Mucosa of descending colon (tissue), 3 donors: ENCODE measurements around the gene POU2AF2. TPM values are rescaled to one million over a fixed set of nuclear protein-coding genes. Genes with fewer than 3 reads are reported as not detected.
"Not testable (repeated sequence)": the region's sequence is repeated elsewhere in the genome, so short reads cannot be mapped to it uniquely, and the experiment has no call there.

Source experiments
- ATAC-seq: fragments of 200-7000 bp; cut with Tn5 transposase; one replicate; pipeline ENCODE4 v1.9.1; 2020; ENCODE audit warnings: mild to moderate bottlenecking, moderate library complexity
- DNase-seq, 3 donors: peaks; one replicate each; pipeline ENCODE4 v3.0.0-alpha.2; 2020
- H3K36me3 ChIP-seq: fragments of 200-600 bp; one replicate; pipeline ENCODE4 v1.8.0; 2021; ENCODE audit warnings: low read depth, mild to moderate bottlenecking
- H3K4me1 ChIP-seq: fragments of 200-600 bp; one replicate; pipeline ENCODE4 v1.8.0; 2021; ENCODE audit warnings: low read depth, mild to moderate bottlenecking
- H3K4me3 ChIP-seq: fragments of 200-600 bp; one replicate; pipeline ENCODE4 v1.8.0; 2021; ENCODE audit warnings: mild to moderate bottlenecking
- H3K9me3 ChIP-seq: fragments of 200-600 bp; one replicate; pipeline ENCODE4 v1.8.0; 2021; ENCODE audit warnings: mild to moderate bottlenecking
- CTCF ChIP-seq: fragments of 200-600 bp; IDR thresholded peaks from one replicate; pipeline ENCODE4 v1.8.0; 2022; ENCODE audit warnings: antibody characterized with exemption, mild to moderate bottlenecking
- intact Hi-C, 2 donors: fragments of 100-400 bp; cut with DNase I in 1 of 2; cut with micrococcal nuclease in 1 of 2; formaldehyde crosslinking; loops; one replicate each; pipeline versions ENCODE4 v1.11.0 to v1.11.1; 2022; cut with DNase I, micrococcal nuclease
- total RNA-seq, 3 donors: library from RNA; stranded (reverse); fragmentation: NEBNext Ultra II Directional in 2 of 3; extraction: Animal tissue kit (Norgen Biotek cat#: 25700) in 2 of 3; gene quantifications; one replicate each; pipeline versions ENCODE4 v1.2.1 to v1.2.4, GENCODE V29; 2021 to 2023
- donor health status: DM: no; HTN: no; CAD: no; lungs with moderate emphysema.
- donor health status: DM: no; HTN: no; CAD: no.
- donor health status: DM: no; HTN: yes; CAD: no.

Gene POU2AF2
- total RNA-seq, 3 donors from 2014 or later = 1.0 to 2.1 (median 2.1) TPM

GRCh38 chr11:111259896-111260295 is 14.4 kb downstream of the POU2AF2 start:
- Histone ChIP-seq H3K4me1 (no peaks in the 10 kb centered on the region), H3K4me3 (no peak overlapping the region), H3K36me3 (no peaks in the 10 kb centered on the region), H3K9me3 (no peaks in the 10 kb centered on the region)
- intact Hi-C loops = no loop called here
- ATAC-seq (no peak), DNase-seq (no peak)
- TF ChIP-seq CTCF = no peak

GRCh38 chr11:111260811-111261210 is 15.3 kb downstream of the POU2AF2 start:
- DNase-seq (no peak), ATAC-seq (no peak)
- Histone ChIP-seq H3K4me3 (no peak overlapping the region), H3K9me3 (no peaks in the 10 kb centered on the region), H3K36me3 (no peaks in the 10 kb centered on the region), H3K4me1 (no peaks in the 10 kb centered on the region)
- intact Hi-C loops = no loop called here
- TF ChIP-seq CTCF = no peak

GRCh38 chr11:111264646-111265045 is 19.1 kb downstream of the POU2AF2 start:
- DNase-seq (no peak), ATAC-seq (no peak)
- Histone ChIP-seq H3K4me3 (no peak overlapping the region), H3K4me1 (no peaks in the 10 kb centered on the region), H3K9me3 (no peaks in the 10 kb centered on the region), H3K36me3 (no peaks in the 10 kb centered on the region)
- intact Hi-C loops = no loop called here
- TF ChIP-seq CTCF = no peak

GRCh38 chr11:111265421-111265820 is 19.9 kb downstream of the POU2AF2 start:
- peak; percentile 74 for ATAC-seq
- TF ChIP-seq CTCF = no peak

GRCh38 chr11:111268303-111268702 is 22.8 kb downstream of the POU2AF2 start:
- H3K4me3 ChIP-seq, H3K9me3 ChIP-seq, intact Hi-C loops, DNase-seq, H3K36me3 ChIP-seq, H3K4me1 ChIP-seq, ATAC-seq: not testable (repeated sequence)

More at GRCh38 chr11:111265421-111265820, 19.9 kb downstream of the POU2AF2 start:
- Histone ChIP-seq H3K4me1 (no peaks in the 10 kb centered on the region), H3K9me3 (no peaks in the 10 kb centered on the region), H3K36me3 (no peaks in the 10 kb centered on the region), H3K4me3 (no peak overlapping the region)
- intact Hi-C loops = no loop called here
- DNase-seq = peak in 1 of 3 donors; percentile 28

- TF ChIP-seq CTCF = no peak
These were observed 23.8 kb downstream of the POU2AF2 start for GRCh38 chr11:111269146-111269868.

More at GRCh38 chr11:111269146-111269868, 23.8 kb downstream of the POU2AF2 start:
- Histone ChIP-seq H3K36me3 (no peaks in the 10 kb centered on the region), H3K4me1 (no peaks in the 10 kb centered on the region), H3K4me3 (no peak overlapping the region), H3K9me3 (no peaks in the 10 kb centered on the region)
- ATAC-seq = no peak
- no peak for DNase-seq
- intact Hi-C loops = no loop called here
